CD4-positive, CD25-positive, alpha-beta regulatory T cell (primary cell): ENCODE results near the gene ADAMTS9. TPM values are rescaled to one million over a fixed set of nuclear protein-coding genes. Genes with fewer than 3 reads are reported as not detected.

ENCODE experiments used
- ATAC-seq, 2 donors: fragments of 150-1000 bp; cut with Tn5 transposase; one replicate each; pipeline ENCODE4 v1.10.0; 2021; ENCODE audit warnings: low read depth in 2 of 2, moderate number of reproducible peaks in 2 of 2, moderate library complexity in 1 of 2
- DNase-seq, 3 donors: peaks; one replicate each; pipeline versions ENCODE4 v3.0.0 to v3.0.0-alpha.2; 2012 to 2022; ENCODE audit warnings: mixed read lengths in 1 of 3
- H3K27ac ChIP-seq: one replicate; pipeline ENCODE4 v1.7.0; 2013; ENCODE audit warnings: mild to moderate bottlenecking, low read length; ENCODE audit not compliant: insufficient read depth, poor library complexity, severe bottlenecking
- H3K27me3 ChIP-seq: one replicate; pipeline ENCODE4 v1.7.0; 2013; ENCODE audit warnings: low read length; ENCODE audit not compliant: control insufficient read depth, insufficient read depth
- H3K36me3 ChIP-seq: one replicate; pipeline ENCODE4 v1.7.0; 2013; ENCODE audit warnings: mild to moderate bottlenecking, low read length, moderate library complexity; ENCODE audit not compliant: control insufficient read depth, insufficient read depth
- H3K4me1 ChIP-seq: 2 replicates; pipeline ENCODE4 v1.7.0; 2013; ENCODE audit warnings: mild to moderate bottlenecking, low read length; ENCODE audit not compliant: insufficient read depth, control insufficient read depth, poor library complexity, severe bottlenecking
- H3K4me3 ChIP-seq: one replicate; pipeline ENCODE4 v1.7.0; 2013; ENCODE audit warnings: low read depth, mild to moderate bottlenecking, low read length, moderate library complexity
- H3K9me3 ChIP-seq, 2 experiments: 1 replicate in 1 of 2; 2 replicates in 1 of 2; pipeline ENCODE4 v1.7.0; 2013; ENCODE audit warnings: low read length in 2 of 2, mild to moderate bottlenecking in 1 of 2, moderate library complexity in 1 of 2; ENCODE audit not compliant: control insufficient read depth in 2 of 2
- H3K27ac Mint-ChIP-seq, 3 donors: one replicate each; pipeline ENCODE4 v1.8.0; 2020 to 2022; ENCODE audit warnings: mild to moderate bottlenecking in 3 of 3, mixed read lengths in 3 of 3, moderate library complexity in 2 of 3
- H3K27me3 Mint-ChIP-seq: one replicate; pipeline ENCODE4 v1.8.0; 2022; ENCODE audit warnings: mild to moderate bottlenecking, mixed read lengths
- H3K36me3 Mint-ChIP-seq: one replicate; pipeline ENCODE4 v1.8.0; 2020; ENCODE audit warnings: mixed read lengths
- H3K4me1 Mint-ChIP-seq, 4 donors: one replicate each; pipeline ENCODE4 v1.8.0; 2020 to 2022; ENCODE audit warnings: mixed read lengths in 4 of 4, mild to moderate bottlenecking in 1 of 4
- H3K4me3 Mint-ChIP-seq, 4 donors: one replicate each; pipeline ENCODE4 v1.8.0; 2020 to 2022; ENCODE audit warnings: mild to moderate bottlenecking in 4 of 4, mixed read lengths in 4 of 4, moderate library complexity in 3 of 4
- H3K9me3 Mint-ChIP-seq, 7 donors: one replicate each; pipeline ENCODE4 v1.8.0; 2020 to 2022; ENCODE audit warnings: mixed read lengths in 7 of 7, mild to moderate bottlenecking in 3 of 7, moderate library complexity in 2 of 7
- polyA plus RNA-seq, 4 donors: library from polyadenylated mRNA; unstranded; fragments of 300-500 nt; fragmentation: Illumina TruSeq; gene quantifications; one replicate each; pipeline ENCODE4 v1.2.3, GENCODE V29; 2021
- total RNA-seq: library from RNA; stranded (reverse); gene quantifications from one replicate; pipeline ENCODE4 v1.2.3, GENCODE V29; 2022

The ADAMTS9 gene
- total and polyA plus RNA-seq, 5 donors from 2014 or later = 0.12 TPM; not detected in 4

DNA sequence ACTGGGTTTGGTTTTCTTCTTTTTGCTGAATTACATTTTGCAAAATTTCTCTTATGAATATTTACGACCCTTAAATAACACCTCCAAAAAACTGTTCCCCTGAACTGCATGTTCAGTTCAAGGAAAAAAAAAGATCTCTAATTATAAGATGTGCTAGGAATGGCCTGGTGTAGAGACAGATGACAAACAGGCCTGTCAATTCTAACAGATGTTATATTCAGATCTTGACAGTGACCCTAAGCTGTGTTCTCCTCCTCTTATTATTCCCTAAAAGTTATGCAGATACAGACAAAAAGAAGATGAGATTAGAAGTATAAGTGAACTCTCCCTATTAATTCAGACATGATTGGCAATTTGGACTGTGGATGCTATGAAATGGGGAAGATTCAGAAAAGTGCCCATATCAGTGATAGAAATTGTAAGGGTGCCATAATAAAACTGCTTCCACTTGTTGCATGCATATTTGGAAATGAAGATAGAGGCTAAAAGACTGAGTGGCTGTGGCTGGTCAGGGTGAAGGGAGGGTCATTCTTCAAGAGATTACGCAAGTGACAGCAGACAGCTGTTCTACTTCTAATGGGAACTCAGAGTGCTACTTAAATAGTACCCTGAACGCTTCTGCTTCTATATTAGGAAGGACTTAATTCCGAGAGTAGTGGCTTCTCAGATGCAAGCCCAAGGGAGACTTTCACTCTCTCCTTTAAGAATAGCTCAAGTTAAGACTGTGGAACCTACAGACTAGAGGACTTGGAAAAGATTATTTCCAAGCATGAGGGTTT is 75.5 kb downstream of the ADAMTS9 start:
- no peak overlapping the region for H3K27ac ChIP-seq
- no peak overlapping the region for H3K4me3 ChIP-seq
- DNase-seq (no peak), ATAC-seq (no peak)
- Mint-ChIP-seq H3K9me3 (peaks cover 0 to 4% (median 1%) of the 10 kb centered on the region in 7 donors), H3K4me3 (no peak overlapping the region), H3K36me3 (no peaks in the 10 kb centered on the region), H3K27me3 (no peaks in the 10 kb centered on the region), H3K27ac (no peak overlapping the region), H3K4me1 (no peaks in the 10 kb centered on the region)
- no peaks in the 10 kb centered on the region for H3K9me3 ChIP-seq
- no peaks in the 10 kb centered on the region for H3K4me1 ChIP-seq
- H3K27me3 ChIP-seq = no peaks in the 10 kb centered on the region
- no peaks in the 10 kb centered on the region for H3K36me3 ChIP-seq

DNA sequence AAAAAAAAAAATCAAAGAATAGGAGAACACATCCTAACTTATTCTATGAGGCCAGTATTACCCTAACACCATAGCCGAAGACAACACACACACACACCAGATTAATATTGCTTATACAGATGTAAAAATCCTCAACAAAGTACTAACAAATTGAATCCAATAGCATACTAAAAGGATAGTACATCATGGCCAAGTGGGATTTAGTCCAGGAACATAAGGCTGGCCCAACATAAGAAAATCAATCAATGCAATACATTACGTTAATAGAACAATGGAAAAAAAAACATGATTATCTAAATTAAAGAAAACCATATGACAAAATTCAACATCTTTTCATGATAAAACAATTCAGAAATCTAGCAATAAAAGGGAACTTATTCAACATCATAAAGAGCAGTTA is 79.1 kb downstream of the ADAMTS9 start:
- Histone ChIP-seq H3K4me3 (no peak overlapping the region), H3K9me3 (no peaks in the 10 kb centered on the region), H3K4me1 (no peaks in the 10 kb centered on the region), H3K27ac (no peak overlapping the region), H3K36me3 (no peaks in the 10 kb centered on the region), H3K27me3 (no peaks in the 10 kb centered on the region)
- DNase-seq (no peak), ATAC-seq (no peak)
- no peak overlapping the region for H3K4me3 Mint-ChIP-seq
- H3K9me3 Mint-ChIP-seq = peaks cover 0 to 3% (median 0%) of the 10 kb centered on the region in 7 donors
- H3K4me1 Mint-ChIP-seq = no peaks in the 10 kb centered on the region
- H3K27me3 Mint-ChIP-seq = no peaks in the 10 kb centered on the region
- no peaks in the 10 kb centered on the region for H3K36me3 Mint-ChIP-seq
- H3K27ac Mint-ChIP-seq = no peak overlapping the region

DNA sequence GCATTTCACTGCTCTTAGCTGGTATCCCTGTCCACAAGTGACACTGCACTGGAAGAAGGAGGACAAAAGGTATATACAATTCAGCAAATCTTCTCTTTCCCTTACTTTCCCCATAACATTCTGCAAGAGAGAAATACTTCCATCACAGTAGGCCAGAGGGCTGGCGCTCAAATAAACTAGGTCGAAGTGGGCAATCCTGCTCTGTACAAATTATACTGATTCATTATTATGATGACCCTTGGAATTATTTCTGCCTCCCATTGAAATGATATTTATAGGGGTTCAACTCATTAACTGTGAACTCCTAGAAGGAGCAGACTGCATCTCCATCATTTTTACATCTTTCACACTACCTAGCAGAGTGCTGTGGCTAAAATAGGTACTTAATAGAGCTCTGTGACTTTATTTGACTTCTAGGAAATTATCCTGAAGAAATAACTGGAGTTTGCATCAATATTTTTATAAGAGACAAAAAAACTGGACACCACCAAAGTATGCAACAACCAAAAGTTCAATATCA is 80.7 kb downstream of the ADAMTS9 start:
- no peak overlapping the region for H3K27ac Mint-ChIP-seq
- no peaks in the 10 kb centered on the region for H3K4me1 ChIP-seq
- no peaks in the 10 kb centered on the region for H3K36me3 ChIP-seq
- no peaks in the 10 kb centered on the region for H3K27me3 ChIP-seq
- peak overlapping the region in 1 of 4 donors; percentile 18 for H3K4me3 Mint-ChIP-seq
- peaks cover 0 to 6% (median 3%) of the 10 kb centered on the region in 7 donors for H3K9me3 Mint-ChIP-seq
- no peaks in the 10 kb centered on the region for H3K4me1 Mint-ChIP-seq
- no peak overlapping the region for H3K27ac ChIP-seq
- no peaks in the 10 kb centered on the region for H3K9me3 ChIP-seq
- DNase-seq = no peak
- no peak overlapping the region for H3K4me3 ChIP-seq
- no peaks in the 10 kb centered on the region for H3K27me3 Mint-ChIP-seq
- H3K36me3 Mint-ChIP-seq = no peaks in the 10 kb centered on the region
- ATAC-seq = no peak

DNA sequence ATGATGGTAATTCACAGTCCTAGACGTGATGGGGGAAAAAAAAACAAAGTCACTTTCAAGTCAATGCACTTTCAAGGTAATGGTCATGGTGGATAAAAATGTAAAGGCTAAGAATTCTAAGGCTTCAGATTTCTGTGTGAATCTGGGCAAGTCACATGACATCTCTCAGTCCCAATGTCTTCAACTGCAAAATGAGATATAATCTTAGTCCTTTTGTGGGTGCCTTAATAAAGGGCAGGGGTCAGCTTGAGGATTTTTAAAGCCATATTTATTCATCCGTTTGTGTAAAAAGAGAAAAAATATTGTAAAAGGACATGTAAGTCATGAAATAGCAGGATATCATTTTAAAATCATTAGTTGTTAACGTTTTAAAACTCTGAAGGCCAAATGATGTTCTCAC is 83.5 kb downstream of the ADAMTS9 start:
- H3K36me3 Mint-ChIP-seq = no peaks in the 10 kb centered on the region

DNA sequence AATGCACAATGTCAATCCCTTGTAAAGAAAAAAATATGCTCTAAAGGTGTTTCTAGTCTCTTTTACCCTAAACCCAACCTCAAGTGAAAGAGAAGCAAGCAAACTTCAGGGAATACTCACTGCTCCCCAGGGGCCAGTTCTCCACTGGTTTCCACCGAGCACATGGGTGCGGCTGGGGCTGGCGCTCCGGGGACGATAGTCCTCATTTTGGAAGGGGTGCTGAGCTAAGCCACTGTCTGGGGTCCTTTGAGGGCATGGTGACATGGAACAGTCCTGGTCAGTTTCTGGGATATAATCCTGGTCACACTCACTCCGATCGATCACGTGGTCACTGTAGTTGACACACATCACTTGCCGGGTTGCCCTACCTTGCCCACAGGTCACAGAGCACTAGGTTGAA is 86.0 kb downstream of the ADAMTS9 start:
- Histone ChIP-seq H3K27me3 (no peaks in the 10 kb centered on the region), H3K9me3 (no peaks in the 10 kb centered on the region), H3K27ac (no peak overlapping the region), H3K4me1 (no peaks in the 10 kb centered on the region), H3K4me3 (no peak overlapping the region), H3K36me3 (no peaks in the 10 kb centered on the region)
- DNase-seq (no peak), ATAC-seq (no peak)
- no peaks in the 10 kb centered on the region for H3K4me1 Mint-ChIP-seq
- no peaks in the 10 kb centered on the region for H3K36me3 Mint-ChIP-seq
- H3K27me3 Mint-ChIP-seq = no peaks in the 10 kb centered on the region
- no peak overlapping the region for H3K27ac Mint-ChIP-seq
- H3K9me3 Mint-ChIP-seq = peaks cover 0 to 6% (median 3%) of the 10 kb centered on the region in 7 donors
- no peak overlapping the region for H3K4me3 Mint-ChIP-seq

More for the DNA sequence above, 83.5 kb downstream of the ADAMTS9 start:
- Mint-ChIP-seq H3K9me3 (peaks cover 0 to 6% (median 3%) of the 10 kb centered on the region in 7 donors), H3K4me1 (no peaks in the 10 kb centered on the region), H3K27me3 (no peaks in the 10 kb centered on the region), H3K4me3 (no peak overlapping the region), H3K27ac (no peak overlapping the region)
- Histone ChIP-seq H3K36me3 (no peaks in the 10 kb centered on the region), H3K4me3 (no peak overlapping the region), H3K4me1 (no peaks in the 10 kb centered on the region), H3K27ac (no peak overlapping the region), H3K27me3 (no peaks in the 10 kb centered on the region), H3K9me3 (no peaks in the 10 kb centered on the region)
- ATAC-seq (no peak), DNase-seq (no peak)

DNA sequence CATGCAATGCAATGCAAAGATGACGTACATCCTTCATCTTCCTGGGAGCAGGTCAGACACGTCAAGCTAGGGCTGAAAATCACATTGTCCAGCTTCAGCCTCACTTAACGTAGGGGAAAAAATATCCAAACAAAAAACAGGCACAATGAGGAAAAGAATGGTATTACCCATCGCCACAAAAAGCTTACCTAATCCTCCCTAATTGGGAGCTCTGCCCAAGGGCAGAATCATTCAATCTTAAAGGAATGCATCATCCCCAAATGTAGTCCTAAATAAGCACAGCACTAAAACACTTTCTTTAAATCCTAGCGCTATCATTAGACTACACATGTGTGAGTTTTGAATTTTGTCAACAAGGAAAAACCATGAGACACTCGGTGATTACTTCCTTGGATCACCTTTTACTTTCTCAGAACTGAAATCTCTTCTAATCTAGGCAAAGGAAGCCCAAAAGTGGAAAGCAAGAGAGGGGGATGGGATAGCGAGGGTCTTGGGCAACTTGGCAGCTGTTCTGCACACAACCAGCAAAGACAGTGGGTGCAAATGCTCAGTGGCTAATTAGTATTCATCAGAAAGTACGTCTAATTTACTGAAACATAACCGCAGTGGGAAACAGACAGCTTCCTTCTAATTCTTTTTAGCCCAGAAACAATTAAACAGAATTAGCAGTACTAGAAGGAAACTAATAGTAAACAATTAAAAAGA is 87.4 kb downstream of the ADAMTS9 start:
- H3K4me3 Mint-ChIP-seq = no peak overlapping the region
- no peaks in the 10 kb centered on the region for H3K27me3 Mint-ChIP-seq
- Histone ChIP-seq H3K36me3 (no peaks in the 10 kb centered on the region), H3K27me3 (no peaks in the 10 kb centered on the region), H3K9me3 (no peaks in the 10 kb centered on the region), H3K27ac (no peak overlapping the region), H3K4me1 (no peaks in the 10 kb centered on the region), H3K4me3 (no peak overlapping the region)
- ATAC-seq = no peak
- no peak for DNase-seq
- no peaks in the 10 kb centered on the region for H3K4me1 Mint-ChIP-seq
- H3K36me3 Mint-ChIP-seq = no peaks in the 10 kb centered on the region
- H3K9me3 Mint-ChIP-seq = peaks cover 0 to 6% (median 3%) of the 10 kb centered on the region in 7 donors
- no peak overlapping the region for H3K27ac Mint-ChIP-seq

DNA sequence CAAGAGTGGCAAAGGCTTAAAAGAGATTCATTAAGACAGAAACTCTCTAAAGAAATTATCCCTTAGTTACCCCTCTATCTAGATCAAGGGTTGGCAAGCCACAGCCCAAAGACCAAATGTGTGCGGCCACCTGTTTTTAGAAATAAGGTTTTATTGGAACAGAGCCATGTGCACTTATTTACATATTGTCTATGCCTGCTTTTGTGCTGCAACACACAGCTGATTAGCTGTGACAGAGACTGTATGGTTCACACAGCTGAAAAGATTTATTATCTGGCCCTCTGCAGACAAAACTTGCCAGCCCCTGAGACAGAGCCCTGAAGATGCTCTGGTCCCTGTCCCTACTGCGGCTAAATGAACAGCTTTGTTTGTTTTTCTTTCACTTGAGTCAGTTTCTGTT is 88.1 kb downstream of the ADAMTS9 start:
- no peaks in the 10 kb centered on the region for H3K36me3 Mint-ChIP-seq
- Histone ChIP-seq H3K9me3 (no peaks in the 10 kb centered on the region), H3K27me3 (no peaks in the 10 kb centered on the region), H3K4me1 (no peaks in the 10 kb centered on the region), H3K27ac (no peak overlapping the region), H3K36me3 (no peaks in the 10 kb centered on the region), H3K4me3 (no peak overlapping the region)
- H3K4me3 Mint-ChIP-seq = no peak overlapping the region
- DNase-seq (no peak), ATAC-seq (no peak)
- H3K9me3 Mint-ChIP-seq = peaks cover 0 to 7% (median 3%) of the 10 kb centered on the region in 7 donors
- H3K27me3 Mint-ChIP-seq = no peaks in the 10 kb centered on the region
- H3K4me1 Mint-ChIP-seq = no peaks in the 10 kb centered on the region
- no peak overlapping the region for H3K27ac Mint-ChIP-seq
